ENCODE data around the gene SMARCE1.

SMARCE1 gene

DNA sequence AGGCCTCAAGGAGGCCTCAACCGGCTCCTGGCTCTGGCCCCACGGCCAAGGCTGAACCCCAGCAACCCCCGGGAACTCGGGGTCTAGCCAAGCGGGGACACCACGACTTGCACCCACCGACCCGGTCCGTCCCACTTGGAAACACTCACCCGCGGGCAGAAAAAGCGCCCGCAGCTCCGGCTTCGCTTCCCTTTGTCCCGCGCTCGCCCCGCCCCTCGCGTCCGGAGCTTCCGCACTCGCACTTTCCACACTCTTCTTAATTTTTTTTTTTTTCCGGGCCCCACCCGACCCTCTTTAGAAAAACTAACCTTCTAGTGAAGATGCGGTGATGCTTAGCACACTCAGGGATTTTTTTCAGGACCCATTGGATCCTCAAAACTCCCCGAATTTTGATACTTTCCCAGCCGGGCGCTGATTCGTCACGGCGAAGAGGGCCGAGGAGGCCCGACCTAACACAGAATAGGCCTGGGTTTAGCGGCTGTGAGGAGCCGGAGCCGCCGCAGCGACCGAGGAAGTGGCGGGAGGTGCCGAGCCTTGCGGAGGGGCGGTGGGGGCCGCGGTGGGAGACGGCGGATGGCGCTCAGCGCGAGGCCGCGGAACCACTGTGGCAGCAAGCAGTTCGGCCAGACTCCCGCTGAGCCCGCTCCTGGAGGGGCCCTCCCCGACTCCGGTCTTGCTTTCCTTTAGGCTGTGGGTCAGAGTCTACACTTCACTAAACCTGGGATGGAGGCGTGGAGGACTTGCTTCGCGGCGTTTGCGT lies at the start of gene SMARCE1:
TSS of gene SMARCE1 (minus strand) at position 195 of the 760 bp plus-strand sequence. CDS start 2,016 bp downstream, outside the sequence.
- DNase-seq, result peak; percentile 86

DNA sequence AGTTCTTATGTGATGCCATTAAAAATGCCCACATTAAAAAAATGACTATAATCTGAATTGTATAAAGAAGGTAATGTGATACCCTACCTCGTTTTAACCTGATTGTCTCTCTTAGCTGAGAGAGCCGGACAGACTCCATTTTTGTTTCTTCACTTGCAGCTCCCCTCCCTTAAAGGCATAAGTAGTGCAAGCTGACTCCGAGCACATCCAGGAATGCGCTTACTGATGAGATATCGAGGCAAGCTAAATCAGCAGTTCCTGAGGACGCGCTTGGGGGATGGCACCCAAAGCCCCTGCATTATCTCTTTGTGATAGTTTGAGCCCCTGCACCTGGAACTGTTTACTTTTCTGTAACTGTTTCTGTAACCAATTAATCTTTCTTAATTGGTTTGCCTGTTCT lies 49.7 kb upstream of the SMARCE1 start:
- peak; percentile 3 for DNase-seq

GRCh38 chr17:40696651-40697072 lies 49.0 kb upstream of the SMARCE1 start:
- no peak for DNase-seq

GRCh38 chr17:40695874-40696472 lies 48.4 kb upstream of the SMARCE1 start:
- no peak for DNase-seq

- DNase-seq, result no peak
Observed at GRCh38 chr17:40694584-40694983, 47.0 kb upstream of the SMARCE1 start.

DNA sequence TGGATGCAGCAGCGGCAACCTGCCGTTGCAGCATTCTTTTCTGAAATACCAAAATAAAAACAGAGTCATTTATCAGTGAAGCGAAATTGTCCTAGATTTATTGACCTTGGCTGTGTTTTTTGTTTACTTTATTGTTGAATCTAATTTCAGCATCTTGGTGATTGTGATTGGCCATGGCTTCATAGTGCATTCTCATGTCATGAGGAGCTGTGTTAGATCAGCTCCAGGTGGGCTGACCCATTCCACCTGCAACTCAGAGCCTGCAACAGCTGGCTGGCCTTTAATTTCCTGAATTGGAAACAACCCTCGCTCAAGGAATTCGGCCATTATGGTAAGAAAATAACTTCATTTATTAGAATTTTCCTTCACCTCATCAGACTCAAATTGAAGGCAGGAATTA lies 39.5 kb upstream of the SMARCE1 start:
- no peak for DNase-seq

- no peak for DNase-seq
Observed at GRCh38 chr17:40686192-40686591, 38.6 kb upstream of the SMARCE1 start.

DNA sequence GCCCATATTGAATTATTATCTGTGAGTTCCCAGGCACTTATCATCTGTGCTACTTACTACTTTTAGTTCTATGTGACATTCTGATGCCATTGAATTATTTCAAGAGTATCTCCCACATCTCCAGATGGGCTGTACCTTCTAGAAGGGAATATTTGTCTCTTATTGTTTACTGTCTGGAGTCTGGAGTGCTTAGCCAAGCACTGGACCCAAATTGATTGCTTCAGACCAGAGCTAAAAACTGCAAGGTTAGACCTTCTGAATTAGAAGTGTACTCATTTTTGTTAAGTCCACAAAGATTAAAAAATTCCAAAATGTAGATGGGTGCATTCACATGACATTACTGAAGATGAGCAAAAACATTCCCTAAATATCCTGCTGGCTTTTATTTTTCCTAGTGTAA lies 33.4 kb upstream of the SMARCE1 start:
- DNase-seq, result no peak

GRCh38 chr17:40679523-40679907 lies 31.9 kb upstream of the SMARCE1 start:
- DNase-seq, result no peak

GRCh38 chr17:40678902-40679522 lies 31.4 kb upstream of the SMARCE1 start:
- DNase-seq, result no peak

DNA sequence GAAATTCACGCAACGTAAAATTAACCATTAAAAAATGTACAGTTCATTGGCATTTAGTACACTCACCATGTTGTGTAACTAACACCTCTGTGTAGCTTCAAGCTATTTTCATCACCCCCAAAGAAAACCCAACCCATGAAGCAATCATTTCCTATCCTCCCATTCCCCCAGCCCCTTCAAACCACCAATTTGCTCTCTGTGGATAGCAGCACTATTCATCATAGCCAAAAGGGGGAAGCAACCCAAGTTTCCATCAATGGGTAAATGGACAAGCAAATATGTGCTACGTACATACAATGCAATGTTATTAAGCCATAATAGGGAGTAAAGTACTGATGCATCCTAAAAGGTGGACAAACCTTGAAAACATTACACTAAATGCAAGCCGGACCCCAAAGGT lies 28.3 kb upstream of the SMARCE1 start:
- DNase-seq, result no peak

- DNase-seq, result no peak
Observed at GRCh38 chr17:40672654-40673053, 25.0 kb upstream of the SMARCE1 start.

DNA sequence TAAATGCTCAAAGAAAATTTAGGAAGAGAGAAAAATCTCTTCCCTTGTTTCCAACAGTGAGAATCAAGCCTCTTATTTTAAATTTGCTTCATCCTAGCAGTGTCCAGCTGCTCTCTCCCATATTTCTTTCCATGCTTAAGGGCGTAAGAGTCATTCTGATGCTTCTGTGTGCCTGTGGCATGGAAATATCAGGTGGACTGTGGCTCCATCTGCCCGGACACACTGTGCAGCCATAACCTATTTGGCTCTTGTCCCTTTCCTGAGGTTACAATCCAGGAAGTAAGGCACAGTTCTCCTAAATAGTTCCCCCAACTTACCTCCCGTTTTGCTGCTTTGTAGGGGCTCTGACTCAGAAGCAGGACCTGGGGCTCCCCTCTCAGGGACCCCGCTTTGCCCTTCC lies 23.7 kb upstream of the SMARCE1 start:
- DNase-seq, result no peak

DNA sequence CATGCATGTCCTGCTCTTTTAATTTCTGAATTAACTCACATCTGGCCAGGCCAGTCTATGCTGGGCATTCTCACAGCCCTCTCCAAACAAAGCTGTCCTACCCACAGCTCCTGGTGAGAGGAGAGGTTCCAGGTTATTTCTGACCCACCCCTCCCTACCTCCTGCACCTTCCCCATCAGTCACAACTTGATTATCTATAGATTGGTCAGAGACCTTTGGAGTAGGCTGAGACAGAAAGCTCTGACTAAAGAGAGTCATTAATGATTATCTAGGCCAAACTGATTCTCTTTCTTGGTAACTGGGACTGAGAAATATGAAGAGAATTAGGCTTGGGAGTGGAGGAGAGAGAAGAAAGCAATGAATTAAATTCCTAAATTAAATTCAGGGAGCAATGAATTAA lies 18.7 kb upstream of the SMARCE1 start:
- DNase-seq, result no peak

DNA sequence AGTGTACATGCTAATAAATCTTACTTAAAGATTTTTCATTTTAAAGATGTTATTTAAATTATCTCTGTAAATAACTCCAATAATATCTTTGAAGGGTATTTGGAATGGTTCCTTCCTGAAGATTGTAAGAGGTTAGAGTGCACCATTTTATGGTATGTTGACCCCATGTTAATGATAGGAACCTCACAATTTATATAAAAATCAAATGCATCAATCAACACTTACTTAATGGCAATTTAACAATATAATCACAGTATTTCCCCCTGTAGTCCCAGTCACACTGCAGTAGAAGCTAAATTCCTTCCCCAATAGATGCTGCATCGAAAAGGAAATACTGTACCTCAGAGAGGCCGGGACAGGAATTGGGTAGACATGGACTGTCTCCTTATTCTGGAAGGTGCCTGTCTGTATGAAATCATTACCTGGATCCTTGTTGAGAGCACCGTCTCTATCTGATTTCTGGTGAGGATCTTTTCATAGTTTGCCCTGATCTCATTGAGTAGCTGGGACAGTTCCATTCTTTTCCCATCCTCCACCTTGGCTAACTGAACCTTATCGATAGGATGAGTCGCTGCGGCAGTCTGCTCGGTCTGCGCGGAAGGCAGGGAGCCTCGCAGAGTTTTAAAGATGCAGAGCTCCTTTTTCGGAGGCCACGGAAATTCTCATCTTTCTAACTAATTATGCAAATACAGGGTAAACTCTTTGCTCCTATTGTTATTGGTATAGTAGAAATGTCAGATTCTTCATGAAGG lies 17.1 kb upstream of the SMARCE1 start, which contains the start of gene KRT222:
TSS of gene KRT222 (minus strand) at position 596 of the 752 bp plus-strand sequence. CDS start at position 518, 78 bp downstream.
- DNase-seq, result no peak

GRCh38 chr17:40663252-40663651 lies 15.6 kb upstream of the SMARCE1 start:
- no peak for DNase-seq

DNA sequence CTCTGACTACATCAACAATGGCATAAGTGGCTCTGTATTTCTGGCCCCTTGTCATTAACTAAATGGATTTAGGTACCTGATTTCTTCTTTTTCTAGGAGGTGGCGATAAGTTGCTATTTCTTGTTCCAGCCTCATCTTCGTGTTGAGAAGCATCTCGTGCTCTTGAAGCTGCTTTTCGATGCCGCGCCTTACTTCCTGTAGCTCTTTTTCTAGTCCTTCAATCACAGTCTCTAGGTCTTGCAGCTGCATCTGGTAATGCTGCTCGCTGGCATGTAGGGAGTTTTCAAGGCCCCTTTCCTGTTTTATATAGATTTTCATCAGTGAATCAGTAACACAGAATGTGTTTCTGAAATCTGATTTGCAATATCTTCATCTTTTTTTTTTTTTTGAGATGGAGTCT lies 12.3 kb upstream of the SMARCE1 start:
- no peak for DNase-seq

- DNase-seq, result no peak
Observed at GRCh38 chr17:40658396-40658795, 10.8 kb upstream of the SMARCE1 start.

GRCh38 chr17:40651939-40652338 lies 4.3 kb upstream of the SMARCE1 start:
- no peak for DNase-seq

- no peak for DNase-seq
Observed at GRCh38 chr17:40648384-40648968, 858 bp upstream of the SMARCE1 start.

- DNase-seq, result no peak
Observed at GRCh38 chr17:40646791-40647623, 611 bp downstream of the SMARCE1 start.

DNA sequence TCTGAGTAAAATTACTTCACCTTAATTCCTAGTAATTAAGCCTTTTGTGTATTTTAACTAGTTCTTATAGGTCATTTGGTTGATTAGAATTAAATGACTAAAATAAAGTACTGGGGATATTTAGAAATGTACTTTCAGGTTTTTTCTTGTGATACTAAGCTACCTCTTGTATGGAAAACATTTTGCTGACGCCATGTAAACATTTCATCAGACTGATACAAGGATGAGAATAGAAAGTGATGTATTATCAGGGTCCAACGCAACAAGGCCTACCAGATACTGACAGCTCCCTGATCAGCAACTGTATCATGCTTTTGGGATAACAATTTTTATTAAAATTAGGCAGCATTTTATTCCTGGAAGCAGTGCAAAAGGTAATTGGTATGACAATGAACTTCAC lies 1.7 kb downstream of the SMARCE1 start:
- DNase-seq, result no peak
